Testis (tissue), 2 donors: ENCODE results near the gene ATP6V1B1.

Experiments used
- CTCF ChIP-seq, 3 experiments: fragments of 450-650 bp in 2 of 3; fragments of 200-600 bp in 1 of 3; sonication (generic) in 1 of 3; IDR thresholded peaks; one replicate each; pipeline ENCODE4 v1.5.1; 2016 to 2019; ENCODE audit warnings: antibody characterized with exemption in 3 of 3, mild to moderate bottlenecking in 2 of 3, moderate library complexity in 1 of 3
- POLR2A ChIP-seq: fragments of 450-650 bp; IDR thresholded peaks from one replicate; pipeline ENCODE4 v1.6.1; 2017; ENCODE audit warnings: antibody characterized with exemption, mild to moderate bottlenecking, moderate library complexity

- TF ChIP-seq POLR2A (no peak), CTCF (IDR thresholded peaks at IDR 0.05) (no peak)
Measured at GRCh38 chr2:70907130-70908057, 28.3 kb upstream of the ATP6V1B1 start.
